PFSK-1 (cell line): ENCODE results near the gene VSTM4.

Experiments used
- FOXP2 ChIP-seq: optimal IDR thresholded peaks from 2 replicates; pipeline ENCODE3; 2011; ENCODE audit warnings: borderline replicate concordance, control low read depth, inconsistent platforms; ENCODE audit not compliant: insufficient read depth; ENCODE audit errors: extremely low read length, extremely low read depth
- POLR2AphosphoS5 ChIP-seq: IDR thresholded peaks from 2 replicates; pipeline ENCODE4 v1.6.1; 2012; ENCODE audit warnings: low read depth, mild to moderate bottlenecking, control low read depth, low read length, moderate library complexity
- TAF1 ChIP-seq: IDR thresholded peaks from 2 replicates; pipeline ENCODE4 v1.6.1; 2012; ENCODE audit warnings: low read length, control low read depth, borderline replicate concordance; ENCODE audit not compliant: insufficient read depth
- TF ChIP-seq, protein P1 (sequence below), 2 experiments: IDR thresholded peaks; 2 replicates each; pipeline versions ENCODE4 v1.6.1 to v1.8.0; 2011 to 2012; ENCODE audit warnings: low read depth in 2 of 2, low read length in 2 of 2, control low read depth in 1 of 2, inconsistent platforms in 1 of 2, mild to moderate bottlenecking in 1 of 2, moderate library complexity in 1 of 2; ENCODE audit not compliant: insufficient read depth in 1 of 2

DNA sequence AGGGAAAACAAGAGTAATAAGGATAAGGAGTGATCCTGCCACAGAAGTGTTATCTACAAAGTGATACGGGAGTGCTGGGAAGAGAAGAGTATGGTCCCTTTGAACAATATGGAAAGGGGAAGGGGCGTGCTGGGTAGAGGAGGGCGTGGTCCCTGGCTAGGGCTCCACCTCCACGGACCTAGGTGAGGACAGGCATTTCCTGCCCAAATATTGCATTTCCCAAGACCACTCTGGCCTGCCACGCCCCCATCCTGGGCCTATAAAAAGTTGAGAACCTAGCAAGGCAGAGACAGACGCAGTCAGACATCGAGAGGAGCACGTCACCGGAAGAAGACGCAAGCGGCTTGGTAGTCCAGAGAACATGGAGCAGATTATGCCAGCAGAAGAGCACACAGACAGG lies 22.8 kb downstream of the VSTM4 start:
- TF ChIP-seq, protein P1, sequence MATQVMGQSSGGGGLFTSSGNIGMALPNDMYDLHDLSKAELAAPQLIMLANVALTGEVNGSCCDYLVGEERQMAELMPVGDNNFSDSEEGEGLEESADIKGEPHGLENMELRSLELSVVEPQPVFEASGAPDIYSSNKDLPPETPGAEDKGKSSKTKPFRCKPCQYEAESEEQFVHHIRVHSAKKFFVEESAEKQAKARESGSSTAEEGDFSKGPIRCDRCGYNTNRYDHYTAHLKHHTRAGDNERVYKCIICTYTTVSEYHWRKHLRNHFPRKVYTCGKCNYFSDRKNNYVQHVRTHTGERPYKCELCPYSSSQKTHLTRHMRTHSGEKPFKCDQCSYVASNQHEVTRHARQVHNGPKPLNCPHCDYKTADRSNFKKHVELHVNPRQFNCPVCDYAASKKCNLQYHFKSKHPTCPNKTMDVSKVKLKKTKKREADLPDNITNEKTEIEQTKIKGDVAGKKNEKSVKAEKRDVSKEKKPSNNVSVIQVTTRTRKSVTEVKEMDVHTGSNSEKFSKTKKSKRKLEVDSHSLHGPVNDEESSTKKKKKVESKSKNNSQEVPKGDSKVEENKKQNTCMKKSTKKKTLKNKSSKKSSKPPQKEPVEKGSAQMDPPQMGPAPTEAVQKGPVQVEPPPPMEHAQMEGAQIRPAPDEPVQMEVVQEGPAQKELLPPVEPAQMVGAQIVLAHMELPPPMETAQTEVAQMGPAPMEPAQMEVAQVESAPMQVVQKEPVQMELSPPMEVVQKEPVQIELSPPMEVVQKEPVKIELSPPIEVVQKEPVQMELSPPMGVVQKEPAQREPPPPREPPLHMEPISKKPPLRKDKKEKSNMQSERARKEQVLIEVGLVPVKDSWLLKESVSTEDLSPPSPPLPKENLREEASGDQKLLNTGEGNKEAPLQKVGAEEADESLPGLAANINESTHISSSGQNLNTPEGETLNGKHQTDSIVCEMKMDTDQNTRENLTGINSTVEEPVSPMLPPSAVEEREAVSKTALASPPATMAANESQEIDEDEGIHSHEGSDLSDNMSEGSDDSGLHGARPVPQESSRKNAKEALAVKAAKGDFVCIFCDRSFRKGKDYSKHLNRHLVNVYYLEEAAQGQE (IDR thresholded peaks at IDR 0.05; ENCODE audit: insufficient read depth in 1 of 2, low read depth in 2 of 2, low read length in 2 of 2) = no peak
- TF ChIP-seq POLR2AphosphoS5 (no peak), FOXP2 (no peak), TAF1 (no peak)
